Peyer's patch (tissue), 4 donors: Measurements from ENCODE around the gene ZNF155. TPM values are rescaled to one million over a fixed set of nuclear protein-coding genes. Genes with fewer than 3 reads are reported as not detected.
"Not testable (repeated sequence)": the region's sequence is repeated elsewhere in the genome, so short reads cannot be mapped to it uniquely, and the experiment has no call there.

Experiments used
- DNase-seq, 3 donors: peaks; one replicate each; pipeline ENCODE4 v3.0.0-alpha.2; 2017 to 2019
- H3K27ac ChIP-seq, 4 donors: fragments of 200-600 bp; sonication (generic); one replicate each; pipeline ENCODE4 v1.5.1; 2016 to 2019
- H3K27me3 ChIP-seq, 2 donors: fragments of 200-600 bp; sonication (generic); one replicate each; pipeline ENCODE4 v1.5.1; 2019
- H3K36me3 ChIP-seq, 3 donors: fragments of 200-600 bp; sonication (generic); one replicate each; pipeline ENCODE4 v1.5.1; 2016 to 2019
- H3K4me1 ChIP-seq, 4 donors: fragments of 200-600 bp; sonication (generic); one replicate each; pipeline ENCODE4 v1.5.1; 2016 to 2019
- H3K4me3 ChIP-seq, 4 donors: fragments of 200-600 bp; sonication (generic); 1 replicate in 3 of 4; 2 replicates in 1 of 4; pipeline ENCODE4 v1.5.1; 2016 to 2019; ENCODE audit warnings: mild to moderate bottlenecking in 1 of 4
- H3K9me3 ChIP-seq, 4 donors: fragments of 200-600 bp; sonication (generic); one replicate each; pipeline ENCODE4 v1.5.1; 2016 to 2019; ENCODE audit warnings: mild to moderate bottlenecking in 1 of 4
- POLR2A ChIP-seq, 2 donors: fragments of 450-650 bp; IDR thresholded peaks; one replicate each; pipeline ENCODE4 v1.5.1; 2017; ENCODE audit warnings: antibody characterized with exemption in 2 of 2, mild to moderate bottlenecking in 2 of 2, moderate library complexity in 2 of 2
- total RNA-seq, 4 donors: library from RNA; depleted of rRNA; stranded (reverse); fragments of >200 nt; gene quantifications; one replicate each; pipeline ENCODE4 v1.1.0, GENCODE V29; 2016
- TF ChIP-seq, protein P1 (sequence below), 6 experiments: fragments of 450-650 bp in 4 of 6; fragments of 200-600 bp in 2 of 6; sonication (generic) in 1 of 6; IDR thresholded peaks; one replicate each; pipeline ENCODE4 v1.5.1; 2017 to 2019; ENCODE audit warnings: antibody characterized with exemption in 6 of 6, mild to moderate bottlenecking in 3 of 6, moderate library complexity in 1 of 6

The ZNF155 gene
- total RNA-seq, 4 donors from 2014 or later: 2.5 to 10.9 (median 6.2) TPM

DNA sequence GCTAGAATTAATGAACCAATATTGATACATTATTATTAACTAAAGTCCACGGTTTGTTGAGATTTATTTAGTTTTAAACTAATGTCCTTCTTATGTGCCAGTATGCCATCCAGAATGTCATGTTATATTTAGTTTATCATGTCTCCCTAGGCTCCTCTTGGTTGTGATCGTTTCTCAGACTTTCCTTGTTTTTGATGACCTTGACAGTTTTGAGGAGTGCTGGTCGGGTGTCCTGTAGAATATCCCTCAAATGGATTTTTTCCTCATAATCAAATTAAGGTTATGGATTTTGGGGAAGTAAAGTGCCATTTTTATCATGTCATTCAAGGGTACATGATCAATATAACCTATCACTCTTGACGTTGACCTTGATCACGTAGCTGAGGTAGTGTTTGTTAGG, 42.8 kb upstream of the ZNF155 start:
- DNase-seq: no peak
- Histone ChIP-seq H3K4me1 (no peaks in the 10 kb centered on the region), H3K36me3 (no peaks in the 10 kb centered on the region), H3K27me3 (no peaks in the 10 kb centered on the region), H3K27ac (no peak overlapping the region), H3K9me3 (no peaks in the 10 kb centered on the region), H3K4me3 (no peak overlapping the region)
- TF ChIP-seq POLR2A (IDR thresholded peaks at IDR 0.05): no peak
- TF ChIP-seq, protein P1, sequence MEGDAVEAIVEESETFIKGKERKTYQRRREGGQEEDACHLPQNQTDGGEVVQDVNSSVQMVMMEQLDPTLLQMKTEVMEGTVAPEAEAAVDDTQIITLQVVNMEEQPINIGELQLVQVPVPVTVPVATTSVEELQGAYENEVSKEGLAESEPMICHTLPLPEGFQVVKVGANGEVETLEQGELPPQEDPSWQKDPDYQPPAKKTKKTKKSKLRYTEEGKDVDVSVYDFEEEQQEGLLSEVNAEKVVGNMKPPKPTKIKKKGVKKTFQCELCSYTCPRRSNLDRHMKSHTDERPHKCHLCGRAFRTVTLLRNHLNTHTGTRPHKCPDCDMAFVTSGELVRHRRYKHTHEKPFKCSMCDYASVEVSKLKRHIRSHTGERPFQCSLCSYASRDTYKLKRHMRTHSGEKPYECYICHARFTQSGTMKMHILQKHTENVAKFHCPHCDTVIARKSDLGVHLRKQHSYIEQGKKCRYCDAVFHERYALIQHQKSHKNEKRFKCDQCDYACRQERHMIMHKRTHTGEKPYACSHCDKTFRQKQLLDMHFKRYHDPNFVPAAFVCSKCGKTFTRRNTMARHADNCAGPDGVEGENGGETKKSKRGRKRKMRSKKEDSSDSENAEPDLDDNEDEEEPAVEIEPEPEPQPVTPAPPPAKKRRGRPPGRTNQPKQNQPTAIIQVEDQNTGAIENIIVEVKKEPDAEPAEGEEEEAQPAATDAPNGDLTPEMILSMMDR (IDR thresholded peaks at IDR 0.05): no peak

DNA sequence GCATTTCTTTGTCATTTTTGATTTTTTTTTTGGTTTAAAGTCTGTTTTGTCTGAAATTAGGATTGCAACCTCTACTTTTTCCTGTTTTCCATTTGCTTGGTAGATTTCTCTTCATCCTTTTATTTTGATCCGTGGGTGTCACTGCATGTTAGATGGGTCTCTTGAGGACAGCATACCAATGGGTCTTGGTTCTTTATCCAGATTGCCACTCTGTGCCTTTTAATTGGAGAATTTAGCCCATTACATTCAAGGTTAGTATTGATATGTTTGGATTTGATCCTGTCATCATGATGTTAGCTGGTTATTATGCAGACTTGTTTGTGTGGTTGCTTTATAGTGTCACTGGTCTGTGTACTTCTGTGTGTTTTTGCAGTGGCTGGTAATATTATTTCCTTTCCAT, 36.6 kb upstream of the ZNF155 start:
- H3K9me3 ChIP-seq: peaks cover 0 to 12% (median 3%) of the 10 kb centered on the region in 4 donors
- not testable (repeated sequence) for H3K27me3 ChIP-seq, H3K4me1 ChIP-seq, H3K4me3 ChIP-seq, H3K27ac ChIP-seq, H3K36me3 ChIP-seq, DNase-seq

DNA sequence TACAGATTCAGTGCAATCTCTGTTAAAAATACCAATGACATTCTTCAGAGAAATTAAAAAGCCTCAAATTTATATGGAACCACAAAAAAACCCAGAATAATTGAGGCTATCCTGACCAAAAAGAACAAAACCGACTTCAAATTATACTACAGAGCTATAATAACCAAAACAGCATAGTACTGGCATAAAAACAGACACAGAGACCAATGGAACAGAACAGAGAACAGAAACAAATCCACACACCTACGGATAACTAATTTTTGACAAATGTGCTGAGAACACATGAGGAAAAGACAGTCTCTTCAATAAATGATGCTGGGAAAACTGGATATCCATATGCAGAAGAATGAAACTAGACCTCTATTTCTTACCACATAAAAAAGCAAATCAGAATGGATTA, 34.2 kb upstream of the ZNF155 start:
- H3K4me3 ChIP-seq, DNase-seq, H3K4me1 ChIP-seq, H3K27me3 ChIP-seq, H3K27ac ChIP-seq, H3K36me3 ChIP-seq: not testable (repeated sequence)
- peaks cover 0 to 12% (median 3%) of the 10 kb centered on the region in 4 donors for H3K9me3 ChIP-seq

DNA sequence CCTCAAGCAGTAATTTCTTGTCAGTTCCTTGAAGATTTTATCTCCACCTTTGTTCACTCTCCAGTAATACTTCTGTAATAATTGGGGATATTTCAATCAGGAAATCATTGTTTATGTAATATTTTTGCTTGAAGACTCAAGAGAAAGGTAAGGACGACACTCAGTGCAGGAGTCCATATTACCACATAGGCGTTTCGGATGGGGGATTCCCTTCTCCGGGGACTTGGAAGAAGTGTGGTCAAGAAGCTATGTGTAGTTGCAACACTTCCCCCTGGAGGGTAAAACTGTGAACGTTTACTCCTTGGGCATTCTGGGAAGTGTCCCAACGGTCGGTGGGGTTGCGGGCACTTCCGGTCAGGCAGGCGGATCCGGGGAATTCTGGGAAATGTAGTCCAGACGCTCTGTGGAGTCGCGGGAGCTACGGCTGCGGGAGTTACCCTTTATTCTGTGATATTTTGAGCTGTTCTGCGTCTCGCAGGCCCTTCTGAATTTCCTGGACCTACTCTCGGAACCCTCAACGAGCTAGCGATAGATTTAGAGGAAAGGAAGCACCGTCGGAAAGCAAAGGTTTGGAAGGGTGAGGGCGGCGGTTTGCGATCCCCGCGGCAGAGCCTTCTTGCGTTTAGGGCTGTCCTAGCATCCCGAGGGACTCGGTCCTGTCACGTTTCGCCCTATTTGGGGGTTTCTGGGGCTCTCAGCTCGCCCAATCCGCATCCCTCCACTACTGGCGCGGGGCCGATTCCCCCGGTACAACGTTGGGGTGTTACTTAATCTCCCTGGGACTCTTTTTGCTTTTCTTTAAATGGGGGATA, 32.9 kb upstream of the ZNF155 start, which contains the start of gene ZNF221:
Gene ZNF221 (plus strand): TSS at position 395 of the 812 bp plus-strand sequence. CDS start 11,499 bp downstream, outside the sequence.
- Histone ChIP-seq H3K4me3 (peak within 1 kb of the TSS; percentile 46 to 73 (median 60)), H3K27ac (peak within 1 kb of the TSS; percentile 4 to 44 (median 42)), H3K36me3 (no peaks in the 10 kb centered on the region), H3K27me3 (no peaks in the 10 kb centered on the region), H3K9me3 (peaks cover 0 to 12% (median 3%) of the 10 kb centered on the region in 4 donors), H3K4me1 (no peaks in the 10 kb centered on the region)
- TF ChIP-seq, protein P1 (IDR thresholded peaks at IDR 0.05): peak in 5 of 6 experiments; percentile 12 to 49 (median 41)
- TF ChIP-seq POLR2A (IDR thresholded peaks at IDR 0.05): no peak
- peak; percentile 78 to 94 (median 87) for DNase-seq

DNA sequence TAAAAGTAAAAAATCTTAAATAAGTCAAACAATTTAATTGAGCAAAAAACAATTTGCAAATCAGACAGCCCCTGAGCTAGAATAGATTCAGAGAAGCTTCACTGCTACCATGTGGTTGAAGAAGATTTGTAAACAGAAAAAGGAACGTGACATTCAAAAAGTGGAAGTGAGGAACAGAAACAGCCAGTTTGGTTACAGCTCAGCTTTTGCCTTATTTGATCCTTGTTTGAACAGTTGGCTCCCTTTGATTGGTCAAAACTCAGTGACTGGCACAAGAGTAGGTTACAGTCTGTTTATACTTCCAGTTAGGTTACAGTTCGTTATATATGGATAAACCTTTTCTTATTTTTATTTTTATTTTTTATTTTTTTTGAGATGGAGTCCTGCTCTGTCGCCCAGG, 27.2 kb upstream of the ZNF155 start:
- no peak for TF ChIP-seq POLR2A (IDR thresholded peaks at IDR 0.05)
- TF ChIP-seq, protein P1 (IDR thresholded peaks at IDR 0.05): no peak
- DNase-seq: no peak
- H3K27me3 ChIP-seq: no peaks in the 10 kb centered on the region
- peaks cover 0 to 30% (median 6%) of the 10 kb centered on the region in 4 donors for H3K9me3 ChIP-seq
- no peak overlapping the region for H3K27ac ChIP-seq
- H3K4me3 ChIP-seq: no peak overlapping the region
- H3K36me3 ChIP-seq: no peaks in the 10 kb centered on the region
- H3K4me1 ChIP-seq: no peaks in the 10 kb centered on the region

DNA sequence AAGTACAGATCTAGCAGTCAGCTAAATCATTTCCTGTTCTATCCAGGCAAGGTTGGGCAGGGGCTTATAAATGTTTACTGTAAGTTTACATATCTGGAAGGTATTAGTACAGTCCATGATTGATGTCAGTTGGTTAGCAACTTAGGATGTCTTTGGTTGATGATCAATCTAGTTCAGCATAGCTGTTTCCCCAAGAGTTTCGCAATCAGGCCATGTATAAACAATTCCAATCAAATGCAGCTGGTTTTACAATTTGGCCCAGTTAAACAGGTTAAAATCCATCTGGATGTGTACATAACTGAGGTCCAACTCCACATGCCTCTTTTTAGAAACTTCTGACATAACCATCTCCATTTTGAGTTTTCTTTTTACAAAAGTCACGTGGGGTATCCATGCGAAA, 26.1 kb upstream of the ZNF155 start:
- H3K27ac ChIP-seq: no peak overlapping the region
- H3K36me3 ChIP-seq: no peaks in the 10 kb centered on the region
- no peaks in the 10 kb centered on the region for H3K27me3 ChIP-seq
- no peaks in the 10 kb centered on the region for H3K4me1 ChIP-seq
- no peak for TF ChIP-seq POLR2A (IDR thresholded peaks at IDR 0.05)
- TF ChIP-seq, protein P1 (IDR thresholded peaks at IDR 0.05): no peak
- no peak overlapping the region for H3K4me3 ChIP-seq
- peaks cover 0 to 41% (median 13%) of the 10 kb centered on the region in 4 donors for H3K9me3 ChIP-seq
- no peak for DNase-seq
